Ascending aorta (tissue), 2 donors: ENCODE results near the gene NPTX2. TPM values are rescaled to one million over a fixed set of nuclear protein-coding genes. Genes with fewer than 3 reads are reported as not detected.

Source experiments
- DNase-seq, 2 donors: peaks; one replicate each; pipeline ENCODE4 v3.0.0-alpha.2; 2019; ENCODE audit warnings: low spot score in 2 of 2
- H3K27ac ChIP-seq, 2 donors: fragments of 200-600 bp; sonication (generic); one replicate each; pipeline ENCODE4 v1.5.1; 2016 to 2017; ENCODE audit warnings: mild to moderate bottlenecking in 1 of 2
- H3K27me3 ChIP-seq: fragments of 200-600 bp; sonication (generic); one replicate; pipeline ENCODE4 v1.5.1; 2017
- H3K36me3 ChIP-seq, 2 donors: fragments of 200-600 bp; sonication (generic); one replicate each; pipeline ENCODE4 v1.5.1; 2016
- H3K4me1 ChIP-seq, 2 donors: fragments of 200-600 bp; sonication (generic); one replicate each; pipeline ENCODE4 v1.5.1; 2016 to 2017; ENCODE audit warnings: mild to moderate bottlenecking in 1 of 2
- H3K4me3 ChIP-seq, 2 donors: fragments of 200-600 bp; sonication (generic); one replicate each; pipeline ENCODE4 v1.5.1; 2016 to 2017; ENCODE audit warnings: mild to moderate bottlenecking in 1 of 2
- H3K9me3 ChIP-seq, 2 donors: fragments of 200-600 bp; sonication (generic); one replicate each; pipeline ENCODE4 v1.5.1; 2016
- intact Hi-C: fragments of 100-400 bp; cut with DNase I; formaldehyde crosslinking; loops from one replicate; pipeline ENCODE4 v1.15.1; 2023
- total RNA-seq: library from RNA; depleted of rRNA; stranded (reverse); fragments of >200 nt; gene quantifications from one replicate; pipeline ENCODE4 v1.1.0, GENCODE V29; 2016
- TF ChIP-seq, protein P1 (sequence below), 3 experiments: fragments of 200-600 bp in 2 of 3; fragments of 450-650 bp in 1 of 3; sonication (generic) in 2 of 3; IDR thresholded peaks; one replicate each; pipeline ENCODE4 v1.5.1; 2016 to 2019; ENCODE audit warnings: antibody characterized with exemption in 3 of 3, mild to moderate bottlenecking in 1 of 3, moderate library complexity in 1 of 3

NPTX2 gene
- total RNA-seq, 1 donor from 2014 or later = 44.2 TPM

DNA sequence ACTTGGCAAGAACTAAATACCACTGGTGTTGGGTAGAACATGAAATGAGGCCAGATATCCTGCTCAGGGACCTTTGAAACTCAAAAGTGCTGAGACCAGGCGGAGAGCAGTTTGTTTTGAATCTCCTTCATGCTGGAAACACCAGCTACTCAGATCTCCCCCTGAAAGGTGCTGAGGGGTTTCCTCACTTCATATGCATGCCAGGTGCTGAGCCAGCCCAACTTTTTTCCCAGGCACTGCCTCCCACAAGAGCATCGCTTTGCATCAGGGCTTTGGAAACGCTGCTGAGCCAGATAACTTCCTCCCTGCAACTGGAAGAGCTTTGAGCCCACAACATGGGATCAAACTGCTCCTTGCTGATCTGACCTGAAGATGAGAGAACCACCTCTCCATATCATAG lies 13.7 kb downstream of the NPTX2 start:
- no peaks in the 10 kb centered on the region for H3K27me3 ChIP-seq
- no peak overlapping the region for H3K27ac ChIP-seq
- no peaks in the 10 kb centered on the region for H3K4me1 ChIP-seq
- no peak for DNase-seq
- peaks cover 6 to 20% of the 10 kb centered on the region in 2 donors for H3K36me3 ChIP-seq
- no peak overlapping the region for H3K4me3 ChIP-seq
- TF ChIP-seq, protein P1, sequence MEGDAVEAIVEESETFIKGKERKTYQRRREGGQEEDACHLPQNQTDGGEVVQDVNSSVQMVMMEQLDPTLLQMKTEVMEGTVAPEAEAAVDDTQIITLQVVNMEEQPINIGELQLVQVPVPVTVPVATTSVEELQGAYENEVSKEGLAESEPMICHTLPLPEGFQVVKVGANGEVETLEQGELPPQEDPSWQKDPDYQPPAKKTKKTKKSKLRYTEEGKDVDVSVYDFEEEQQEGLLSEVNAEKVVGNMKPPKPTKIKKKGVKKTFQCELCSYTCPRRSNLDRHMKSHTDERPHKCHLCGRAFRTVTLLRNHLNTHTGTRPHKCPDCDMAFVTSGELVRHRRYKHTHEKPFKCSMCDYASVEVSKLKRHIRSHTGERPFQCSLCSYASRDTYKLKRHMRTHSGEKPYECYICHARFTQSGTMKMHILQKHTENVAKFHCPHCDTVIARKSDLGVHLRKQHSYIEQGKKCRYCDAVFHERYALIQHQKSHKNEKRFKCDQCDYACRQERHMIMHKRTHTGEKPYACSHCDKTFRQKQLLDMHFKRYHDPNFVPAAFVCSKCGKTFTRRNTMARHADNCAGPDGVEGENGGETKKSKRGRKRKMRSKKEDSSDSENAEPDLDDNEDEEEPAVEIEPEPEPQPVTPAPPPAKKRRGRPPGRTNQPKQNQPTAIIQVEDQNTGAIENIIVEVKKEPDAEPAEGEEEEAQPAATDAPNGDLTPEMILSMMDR (IDR thresholded peaks at IDR 0.05) = no peak
- intact Hi-C loops = no loop called here
- H3K9me3 ChIP-seq = peaks cover 0 to 4% of the 10 kb centered on the region in 2 donors

DNA sequence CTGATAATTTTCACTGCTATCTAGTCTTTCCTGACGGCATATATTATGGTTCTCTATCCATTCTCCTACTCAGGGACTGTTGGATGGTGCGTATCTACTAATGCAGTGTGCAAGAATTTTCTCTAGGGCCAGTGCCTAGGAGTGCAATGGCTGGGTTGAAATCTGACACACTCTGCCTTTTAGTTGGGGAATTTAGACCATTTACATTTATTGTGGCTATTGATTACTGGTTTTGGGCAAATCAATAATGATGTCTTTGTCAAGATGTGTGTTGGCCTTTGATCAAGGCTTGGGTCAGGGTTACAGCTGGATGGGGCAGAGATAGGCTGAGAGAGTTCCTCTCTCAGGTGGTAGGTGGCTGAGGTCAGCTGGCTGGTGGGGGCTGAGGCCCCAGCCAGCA lies 21.8 kb downstream of the NPTX2 start:
- H3K9me3 ChIP-seq = peaks cover 0 to 5% of the 10 kb centered on the region in 2 donors
- no peaks in the 10 kb centered on the region for H3K27me3 ChIP-seq
- H3K27ac ChIP-seq = no peak overlapping the region
- intact Hi-C loops = no loop called here
- no peak for DNase-seq
- no peaks in the 10 kb centered on the region for H3K36me3 ChIP-seq
- no peak overlapping the region for H3K4me3 ChIP-seq
- no peaks in the 10 kb centered on the region for H3K4me1 ChIP-seq
- TF ChIP-seq, protein P1 (IDR thresholded peaks at IDR 0.05) = no peak

DNA sequence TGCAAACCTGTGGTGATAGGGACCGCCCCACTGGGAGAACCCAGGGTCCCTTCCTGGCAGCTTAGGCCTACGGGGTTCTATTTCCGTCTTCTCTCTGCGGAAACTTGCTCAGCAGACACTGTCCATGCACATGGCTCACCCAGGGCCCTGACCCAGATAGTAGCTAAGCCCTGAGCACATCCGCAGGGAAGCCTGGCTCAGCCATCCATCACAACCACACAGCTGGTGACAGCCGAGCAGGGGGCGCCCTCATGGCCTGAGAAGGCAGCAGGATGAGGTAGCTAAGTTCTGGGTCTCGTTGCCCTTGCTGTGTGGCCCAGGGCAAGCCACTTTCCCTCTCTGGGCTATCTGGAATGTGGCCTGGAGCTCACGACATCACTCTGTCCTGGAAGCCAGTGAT lies 23.3 kb downstream of the NPTX2 start:
- no peak overlapping the region for H3K27ac ChIP-seq
- no peaks in the 10 kb centered on the region for H3K4me1 ChIP-seq
- H3K9me3 ChIP-seq = peaks cover 0 to 5% of the 10 kb centered on the region in 2 donors
- intact Hi-C loops = loop anchor here (10.0 kb wide), 1 partner anchor 56 kb away; no protein-coding TSS in a partner anchor
- DNase-seq = no peak
- TF ChIP-seq, protein P1 (IDR thresholded peaks at IDR 0.05) = no peak
- H3K4me3 ChIP-seq = no peak overlapping the region
- H3K36me3 ChIP-seq = no peaks in the 10 kb centered on the region
- no peaks in the 10 kb centered on the region for H3K27me3 ChIP-seq

DNA sequence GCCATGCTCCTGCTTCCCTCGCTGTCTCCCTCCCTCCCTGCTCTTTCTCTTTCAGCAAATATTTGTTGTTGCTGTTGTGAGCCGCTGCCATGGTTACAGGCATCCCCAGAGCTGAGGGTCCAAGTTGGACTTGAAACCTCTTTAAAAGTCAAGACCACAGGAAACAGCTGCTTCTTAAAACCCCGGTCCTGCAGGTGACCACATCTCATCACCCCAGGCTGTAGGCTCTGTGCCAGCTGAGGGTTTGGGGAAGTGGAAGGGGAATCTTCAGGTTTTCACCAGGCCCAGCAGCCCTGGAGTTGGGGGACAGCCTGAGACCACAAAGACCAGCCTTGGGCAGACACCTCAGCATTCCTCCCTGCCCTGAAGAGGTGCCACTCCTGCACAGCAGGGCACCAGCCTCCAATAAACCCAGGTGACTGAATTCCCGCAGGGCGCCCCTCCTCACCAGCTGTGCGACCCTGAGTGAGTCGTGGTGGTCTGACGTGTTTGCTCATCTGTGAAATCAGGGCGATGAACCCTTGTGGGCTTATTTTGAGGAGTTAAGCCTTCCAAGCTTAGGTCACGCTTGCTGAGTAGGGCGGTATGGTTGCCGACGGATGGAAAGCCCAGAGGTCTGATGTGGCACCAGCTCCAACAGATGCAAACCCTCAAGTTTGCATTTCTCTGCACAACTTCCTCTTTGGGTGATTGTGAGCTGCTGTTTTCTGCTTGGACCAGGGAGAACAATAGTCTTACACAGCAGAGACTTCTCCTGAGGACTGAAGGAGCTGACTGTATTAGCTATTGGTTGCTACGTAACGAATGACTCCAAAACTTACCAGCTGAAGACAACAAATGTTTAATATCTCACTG lies 24.8 kb downstream of the NPTX2 start:
- TF ChIP-seq, protein P1 (IDR thresholded peaks at IDR 0.05) = no peak
- H3K27me3 ChIP-seq = no peaks in the 10 kb centered on the region
- no peaks in the 10 kb centered on the region for H3K4me1 ChIP-seq
- no peak for DNase-seq
- intact Hi-C loops = loop anchor here (10.0 kb wide), 1 partner anchor 57 kb away; no protein-coding TSS in a partner anchor
- no peaks in the 10 kb centered on the region for H3K36me3 ChIP-seq
- H3K27ac ChIP-seq = no peak overlapping the region
- H3K9me3 ChIP-seq = peaks cover 0 to 5% of the 10 kb centered on the region in 2 donors
- H3K4me3 ChIP-seq = no peak overlapping the region

DNA sequence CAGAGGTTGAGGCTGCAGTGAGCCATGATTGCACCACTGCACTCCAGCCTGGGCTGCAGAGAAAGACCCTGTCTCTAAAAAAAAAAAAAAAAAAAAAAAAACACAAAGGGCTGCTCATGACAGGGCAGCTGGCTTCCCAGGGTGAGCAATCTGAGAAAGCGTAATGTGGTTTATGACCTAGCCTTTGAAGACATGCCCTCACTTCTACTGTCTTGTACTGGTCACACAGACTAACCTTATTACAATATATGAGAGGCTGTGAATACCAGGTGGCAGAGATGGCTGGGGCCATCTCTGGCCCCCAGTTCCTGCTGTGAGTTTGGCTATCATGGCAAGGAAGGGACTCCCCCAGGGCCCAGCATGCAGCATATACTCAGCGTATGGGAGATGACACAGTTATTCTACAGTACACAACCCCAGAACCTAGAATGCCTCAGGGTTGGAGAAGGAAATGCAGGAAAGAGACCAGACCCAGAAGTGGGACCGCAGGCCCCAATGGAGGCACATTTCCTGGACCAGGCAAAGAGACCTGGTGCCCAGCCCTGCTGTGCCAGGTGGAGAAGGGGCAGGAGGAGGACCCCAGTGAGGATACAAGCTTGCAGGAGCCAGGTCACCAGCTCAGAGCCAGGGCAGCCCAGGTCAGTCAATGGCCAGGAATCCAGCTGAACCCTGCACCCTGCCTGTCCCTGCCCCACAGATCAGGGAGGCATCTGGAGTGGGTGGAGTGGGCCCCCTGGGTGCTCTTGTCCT lies 26.3 kb downstream of the NPTX2 start:
- Histone ChIP-seq H3K9me3 (peaks cover 0 to 5% of the 10 kb centered on the region in 2 donors), H3K4me1 (no peaks in the 10 kb centered on the region), H3K4me3 (no peak overlapping the region), H3K36me3 (no peaks in the 10 kb centered on the region), H3K27ac (no peak overlapping the region), H3K27me3 (no peaks in the 10 kb centered on the region)
- TF ChIP-seq, protein P1 (IDR thresholded peaks at IDR 0.05) = no peak
- intact Hi-C loops = loop anchor here (10.0 kb wide), 1 partner anchor 59 kb away; no protein-coding TSS in a partner anchor
- DNase-seq = no peak
